ENCODE data around the gene EIF4G3.
"Not testable (repeated sequence)": the region's sequence is repeated elsewhere in the genome, so short reads cannot be mapped to it uniquely, and the experiment has no call there.

Gene EIF4G3

GRCh38 chr1:20836230-20836629 lies 340.5 kb downstream of the EIF4G3 start:
- DNase-seq (ENCODE audit: low read depth in 3 of 3, low spot score in 1 of 3): no peak

DNA sequence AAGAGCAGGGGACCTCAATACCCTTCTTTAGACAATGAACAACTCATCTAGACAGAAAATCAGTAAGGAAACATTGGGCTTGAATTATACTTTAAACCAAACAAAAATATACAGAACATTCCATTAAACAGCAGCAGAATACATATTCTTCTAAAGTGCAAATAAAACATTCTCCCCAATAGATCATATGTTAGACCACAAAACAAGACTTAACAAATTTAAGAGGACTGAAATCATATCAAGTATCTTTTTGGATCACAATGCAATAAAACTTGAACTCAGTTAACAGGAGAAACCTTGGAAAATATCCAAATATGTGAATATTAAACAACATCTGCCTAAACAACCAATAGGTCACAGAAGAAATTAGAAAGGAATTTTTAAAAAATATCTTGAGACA lies 341.9 kb downstream of the EIF4G3 start:
- no peak for DNase-seq (ENCODE audit: low read depth in 3 of 3, low spot score in 1 of 3)

GRCh38 chr1:20834192-20834591 lies 342.5 kb downstream of the EIF4G3 start:
- DNase-seq (ENCODE audit: low read depth in 3 of 3, low spot score in 1 of 3): no peak

DNA sequence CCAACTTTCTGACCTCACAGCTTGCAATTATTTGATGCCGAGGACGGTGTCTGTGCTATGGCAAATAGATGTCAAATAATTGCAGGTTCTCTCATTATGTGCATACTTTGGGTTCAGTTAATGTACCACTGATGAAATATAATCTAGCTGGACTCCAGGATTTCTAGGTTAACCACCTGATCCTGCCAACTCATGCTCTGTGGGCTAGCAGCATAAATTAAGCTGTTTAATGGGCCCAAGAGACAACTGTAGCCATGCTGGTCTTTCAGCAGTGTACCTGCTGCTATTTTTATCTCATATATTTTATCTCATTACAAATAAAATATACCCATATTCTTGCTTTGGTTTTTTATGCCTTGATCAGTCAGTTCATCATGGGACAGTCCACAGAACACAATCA lies 346.3 kb downstream of the EIF4G3 start:
- DNase-seq (ENCODE audit: low read depth in 3 of 3, low spot score in 1 of 3): no peak

GRCh38 chr1:20829946-20830345 lies 346.8 kb downstream of the EIF4G3 start:
- DNase-seq (ENCODE audit: low read depth in 3 of 3, low spot score in 1 of 3): no peak

- DNase-seq (ENCODE audit: low read depth in 3 of 3, low spot score in 1 of 3): no peak
These were observed 347.2 kb downstream of the EIF4G3 start for GRCh38 chr1:20829531-20829930.

- DNase-seq (ENCODE audit: low read depth in 3 of 3, low spot score in 1 of 3): no peak
These were observed 352.9 kb downstream of the EIF4G3 start for GRCh38 chr1:20823845-20824244.

GRCh38 chr1:20821466-20821865 lies 355.2 kb downstream of the EIF4G3 start:
- DNase-seq (ENCODE audit: low read depth in 3 of 3, low spot score in 1 of 3): no peak

GRCh38 chr1:20819818-20820217 lies 356.9 kb downstream of the EIF4G3 start:
- no peak for DNase-seq (ENCODE audit: low read depth in 3 of 3, low spot score in 1 of 3)

DNA sequence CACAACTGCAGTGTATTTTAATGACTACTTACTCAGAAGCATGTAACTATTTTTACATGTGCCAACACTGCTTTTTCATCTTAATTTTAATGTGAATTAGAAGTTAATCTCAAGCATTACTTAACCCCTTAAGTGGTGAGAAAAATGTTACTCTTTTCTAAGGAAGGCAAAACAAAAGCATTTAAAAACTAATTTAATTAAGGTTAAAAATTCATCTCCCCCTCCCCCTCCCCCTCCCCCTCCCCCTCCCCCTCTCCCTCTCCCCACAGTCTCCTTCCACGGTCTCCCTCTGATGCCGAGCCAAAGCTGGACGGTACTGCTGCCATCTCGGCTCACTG lies 362.2 kb downstream of the EIF4G3 start:
- DNase-seq (ENCODE audit: low read depth in 3 of 3, low spot score in 1 of 3): no peak

- no peak for DNase-seq (ENCODE audit: low read depth in 3 of 3, low spot score in 1 of 3)
These were observed 364.8 kb downstream of the EIF4G3 start for GRCh38 chr1:20811916-20812315.

DNA sequence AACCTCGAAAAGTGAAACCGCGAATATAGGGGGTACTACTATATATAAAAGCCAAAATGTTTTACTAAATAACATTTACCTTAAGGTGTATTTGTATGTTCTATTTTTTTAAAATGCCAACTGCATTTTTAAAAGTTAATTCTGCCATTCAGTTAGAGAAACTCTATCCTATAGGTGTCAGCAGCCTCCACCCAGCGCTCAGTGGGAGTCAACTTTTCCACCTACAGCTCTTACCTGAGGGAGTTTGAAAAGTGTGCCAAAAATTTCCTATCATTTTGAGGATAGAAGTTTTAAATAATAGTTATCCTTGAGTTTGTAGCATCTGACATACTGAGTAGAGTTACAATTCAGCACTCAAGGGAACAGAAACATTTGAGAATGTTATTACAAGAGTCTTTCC lies 383.5 kb downstream of the EIF4G3 start:
- no peak for DNase-seq (ENCODE audit: low read depth in 3 of 3, low spot score in 1 of 3)

DNA sequence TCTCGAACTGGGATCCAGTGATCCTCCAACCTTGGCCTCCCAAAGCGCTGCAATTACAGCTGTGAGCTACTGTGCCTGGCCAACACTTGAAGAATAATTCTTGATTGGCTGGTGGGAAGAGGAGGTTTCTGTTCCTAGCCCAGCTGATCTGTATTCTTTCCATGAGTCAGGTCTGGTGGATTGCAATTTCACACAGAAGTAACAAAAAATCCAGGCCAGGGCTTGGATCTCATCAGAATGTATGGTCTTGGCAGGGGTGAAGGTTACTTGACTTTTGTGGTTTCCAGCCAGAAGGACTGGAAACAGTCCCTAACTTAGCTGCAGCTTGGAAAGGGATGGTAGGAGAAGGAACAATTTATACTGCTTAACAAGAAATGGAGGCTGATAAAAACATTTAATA lies 384.5 kb downstream of the EIF4G3 start:
- no peak for DNase-seq (ENCODE audit: low read depth in 3 of 3, low spot score in 1 of 3)

- no peak for DNase-seq (ENCODE audit: low read depth in 3 of 3, low spot score in 1 of 3)
These were observed 385.9 kb downstream of the EIF4G3 start for GRCh38 chr1:20790785-20791184.

GRCh38 chr1:20789598-20789997 lies 387.1 kb downstream of the EIF4G3 start:
- DNase-seq (ENCODE audit: low read depth in 3 of 3, low spot score in 1 of 3): not testable (repeated sequence)

- DNase-seq (ENCODE audit: low read depth in 3 of 3, low spot score in 1 of 3): no peak
These were observed 388.6 kb downstream of the EIF4G3 start for GRCh38 chr1:20787840-20788795.

DNA sequence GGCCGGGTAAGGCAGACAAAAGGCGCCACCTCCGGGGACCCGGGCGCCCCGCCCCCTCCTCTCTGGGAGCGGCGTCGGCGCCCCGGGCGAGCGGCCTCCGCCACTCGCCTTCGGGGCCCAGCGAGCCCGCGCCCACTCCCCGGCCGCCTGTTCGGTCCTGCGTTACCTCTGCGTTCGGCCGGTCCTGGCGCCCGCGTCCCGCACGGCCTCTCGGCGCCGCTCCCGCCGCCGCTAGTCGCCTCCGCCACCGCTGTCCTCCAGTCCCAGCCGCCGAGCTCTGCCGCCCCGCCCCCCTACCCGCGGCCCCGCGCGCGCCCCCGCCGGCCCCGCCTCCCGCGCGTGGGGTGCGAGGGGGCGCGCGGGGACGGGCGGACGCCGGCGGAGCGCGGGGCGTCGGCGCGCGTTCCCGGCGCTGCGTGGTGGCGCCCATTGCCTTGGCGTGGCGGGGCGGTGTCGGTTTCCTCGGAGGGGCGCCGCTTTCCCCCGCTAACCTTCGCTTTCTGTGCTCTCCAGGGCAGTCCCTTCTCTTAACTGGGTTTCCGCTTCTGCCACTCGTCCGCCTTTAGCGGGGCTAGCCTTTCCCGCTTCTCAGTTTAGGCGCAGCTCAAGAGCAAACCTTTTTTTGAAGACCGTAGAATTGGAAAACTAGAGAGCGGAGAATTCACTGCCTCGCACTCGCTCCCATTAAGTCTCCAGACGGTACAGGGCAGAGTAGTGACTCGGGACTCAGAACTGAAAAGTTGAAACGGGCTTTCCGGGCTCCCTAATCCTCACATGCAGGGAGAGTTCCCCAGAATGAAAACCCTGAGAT lies 389.5 kb downstream of the EIF4G3 start, which contains the start of gene HP1BP3:
HP1BP3 (minus strand) TSS at position 279 of the 811 bp plus-strand sequence. CDS start 6,867 bp downstream, outside the sequence.
- peak; percentile 59 to 77 (median 76) for DNase-seq (ENCODE audit: low read depth in 3 of 3, low spot score in 1 of 3)

GRCh38 chr1:20786253-20787028 lies 390.3 kb downstream of the EIF4G3 start:
- peak; percentile 89 to 95 (median 94) for DNase-seq (ENCODE audit: low read depth in 3 of 3, low spot score in 1 of 3)

DNA sequence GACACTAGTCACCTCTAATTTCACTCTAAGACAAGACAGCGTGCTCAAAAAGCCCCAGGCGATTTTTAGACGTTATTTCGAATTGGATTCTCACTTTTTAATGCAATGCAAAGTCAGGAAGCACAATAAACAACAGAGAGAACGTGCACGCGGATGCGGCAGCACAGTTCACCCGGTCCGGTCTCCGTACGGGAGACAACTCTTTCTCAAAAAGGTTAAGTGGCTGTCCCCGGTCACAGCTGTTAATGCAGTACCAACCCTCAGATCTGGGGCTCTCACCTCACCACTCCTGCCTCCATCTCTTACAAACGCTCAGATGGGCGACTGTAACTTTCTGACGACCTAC lies 390.8 kb downstream of the EIF4G3 start:
- DNase-seq (ENCODE audit: low read depth in 3 of 3, low spot score in 1 of 3): no peak

DNA sequence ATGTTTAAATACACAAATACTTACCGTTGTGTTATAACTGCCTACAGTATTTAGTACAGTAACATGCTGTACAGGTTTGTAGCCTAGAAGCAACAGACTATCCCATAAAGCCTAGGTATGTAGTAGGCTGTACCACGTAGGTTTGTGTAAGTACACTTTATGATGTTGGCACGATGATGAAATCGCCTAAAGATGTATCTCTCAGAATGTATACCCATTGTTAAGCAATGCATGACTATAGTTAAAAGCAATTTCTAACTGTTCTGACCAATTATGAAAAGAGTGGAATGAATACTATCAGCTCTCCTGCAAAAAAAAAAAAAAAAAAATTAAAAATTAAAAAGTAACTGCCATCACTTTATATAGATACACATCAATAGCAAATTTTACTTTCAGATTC lies 401.0 kb downstream of the EIF4G3 start:
- no peak for DNase-seq (ENCODE audit: low read depth in 3 of 3, low spot score in 1 of 3)

DNA sequence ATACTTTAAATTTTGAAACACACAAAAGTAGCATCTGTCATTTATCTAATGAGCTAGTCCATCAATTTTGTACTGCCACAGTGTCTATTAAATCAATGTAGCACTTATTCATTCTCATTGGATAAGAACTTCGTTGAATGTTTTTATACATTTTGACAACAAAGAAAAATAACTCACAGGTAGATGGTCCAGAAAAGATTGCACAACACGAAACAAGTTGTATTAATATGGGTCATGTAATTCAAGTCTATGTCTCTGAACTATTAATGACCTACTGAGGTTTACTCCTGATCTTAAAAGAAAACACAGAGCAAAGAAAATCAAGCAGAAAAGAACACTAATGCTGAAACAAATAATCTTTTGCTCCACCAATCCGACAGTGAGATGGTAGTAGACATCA lies 404.9 kb downstream of the EIF4G3 start:
- no peak for DNase-seq (ENCODE audit: low read depth in 3 of 3, low spot score in 1 of 3)
